Glutamatergic neuron (in vitro differentiated cells): ENCODE measurements around the gene RNF20. TPM values are rescaled to one million over a fixed set of nuclear protein-coding genes. Genes with fewer than 3 reads are reported as not detected.

ENCODE experiments used
- DNase-seq: peaks from one replicate; pipeline ENCODE4 v3.0.0; 2022
- H3K27ac Mint-ChIP-seq: one replicate; pipeline ENCODE4 v1.8.0; 2020; ENCODE audit warnings: mild to moderate bottlenecking, mixed read lengths, inconsistent platforms; ENCODE audit not compliant: unreplicated experiment
- H3K27me3 Mint-ChIP-seq: one replicate; pipeline ENCODE4 v1.8.0; 2020; ENCODE audit warnings: mild to moderate bottlenecking, moderate library complexity, mixed read lengths, inconsistent platforms; ENCODE audit not compliant: unreplicated experiment
- H3K36me3 Mint-ChIP-seq: one replicate; pipeline ENCODE4 v1.8.0; 2020; ENCODE audit warnings: mild to moderate bottlenecking, mixed read lengths, inconsistent platforms; ENCODE audit not compliant: unreplicated experiment
- H3K4me1 Mint-ChIP-seq: one replicate; pipeline ENCODE4 v1.8.0; 2020; ENCODE audit warnings: mild to moderate bottlenecking, low read depth, mixed read lengths, inconsistent platforms; ENCODE audit not compliant: unreplicated experiment
- H3K4me3 Mint-ChIP-seq: one replicate; pipeline ENCODE4 v1.8.0; 2020; ENCODE audit warnings: mild to moderate bottlenecking, mixed read lengths, inconsistent platforms; ENCODE audit not compliant: unreplicated experiment
- H3K9me3 Mint-ChIP-seq: one replicate; pipeline ENCODE4 v1.8.0; 2020; ENCODE audit warnings: mild to moderate bottlenecking, moderate library complexity, mixed read lengths, inconsistent platforms; ENCODE audit not compliant: unreplicated experiment
- CTCF ChIP-seq: fragments of 200-600 bp; sonication (generic); IDR thresholded peaks from one replicate; pipeline ENCODE4 v1.5.0; 2021; ENCODE audit not compliant: partially characterized antibody, unreplicated experiment
- long read RNA-seq: library from polyadenylated mRNA; unstranded; transcript quantifications from one replicate; pipeline ENCODE4 v2.0.0, GENCODE V29; 2020; ENCODE audit not compliant: unreplicated experiment
- total RNA-seq: library from RNA; stranded (reverse); fragmentation: NEBNext Ultra II Directional; extraction: Animal tissue kit (Norgen Biotek cat#: 25700); gene quantifications from one replicate; pipeline ENCODE4 v1.2.1, GENCODE V29; 2021; ENCODE audit not compliant: unreplicated experiment

The RNF20 gene
- total RNA-seq, result 65.5 TPM
- long read RNA-seq, transcript RNF20-202 (20 exons, 3,940 nt), result major isoform, 7 of 30 reads
- long read RNA-seq, partial matches to known transcripts, result 21 of 30 reads
- long read RNA-seq, other reads (novel, unspliced or antisense), result 2 of 30 reads

- Mint-ChIP-seq H3K27ac (peak within 1 kb of the TSS; percentile 93), H3K27me3 (peaks cover 2% of the 10 kb centered on the region), H3K4me1 (peaks cover 4% of the 10 kb centered on the region), H3K9me3 (no peaks in the 10 kb centered on the region), H3K36me3 (no peaks in the 10 kb centered on the region), H3K4me3 (peak within 1 kb of the TSS; percentile 93)
- DNase-seq, result peak; percentile 100
- TF ChIP-seq CTCF, result no peak
Observed at GRCh38 chr9:101533334-101534204, at the start of gene RNF20. RNF20 (plus strand) TSS chr9:101533853; CDS start chr9:101535424, 1,571 bp downstream.

GRCh38 chr9:101484046-101484445 lies 49.6 kb upstream of the RNF20 start:
- peaks cover 5% of the 10 kb centered on the region for H3K9me3 Mint-ChIP-seq
- H3K36me3 Mint-ChIP-seq, result no peaks in the 10 kb centered on the region
- no peak for TF ChIP-seq CTCF
- H3K4me3 Mint-ChIP-seq, result peak overlapping the region; percentile 17
- no peak for DNase-seq
- H3K27ac Mint-ChIP-seq, result no peak overlapping the region
- peaks cover 13% of the 10 kb centered on the region for H3K4me1 Mint-ChIP-seq
- peaks cover 6% of the 10 kb centered on the region for H3K27me3 Mint-ChIP-seq

- peaks cover 5% of the 10 kb centered on the region for H3K9me3 Mint-ChIP-seq
- H3K36me3 Mint-ChIP-seq, result no peaks in the 10 kb centered on the region
- peak overlapping the region; percentile 97 for H3K27ac Mint-ChIP-seq
- peak; percentile 87 for DNase-seq
- peaks cover 1% of the 10 kb centered on the region for H3K4me1 Mint-ChIP-seq
- no peak for TF ChIP-seq CTCF
- peak overlapping the region; percentile 98 for H3K4me3 Mint-ChIP-seq
- peaks cover 4% of the 10 kb centered on the region for H3K27me3 Mint-ChIP-seq
Observed at GRCh38 chr9:101485924-101486692, 47.5 kb upstream of the RNF20 start.

GRCh38 chr9:101486693-101487442 lies 46.8 kb upstream of the RNF20 start:
- H3K27ac Mint-ChIP-seq, result peak overlapping the region; percentile 97
- DNase-seq, result peak; percentile 78
- H3K36me3 Mint-ChIP-seq, result no peaks in the 10 kb centered on the region
- peaks cover 4% of the 10 kb centered on the region for H3K27me3 Mint-ChIP-seq
- H3K4me3 Mint-ChIP-seq, result peak overlapping the region; percentile 98
- peaks cover 5% of the 10 kb centered on the region for H3K9me3 Mint-ChIP-seq
- peaks cover 1% of the 10 kb centered on the region for H3K4me1 Mint-ChIP-seq
- TF ChIP-seq CTCF, result no peak
